22Rv1 (cell line): ENCODE data around the gene MNAT1.
A peak's percentile ranks its signal among the peaks of the same experiment; 100 is the strongest.

ENCODE experiments used
- ZFX ChIP-seq: fragments of 450-650 bp; IDR thresholded peaks from 2 replicates; pipeline ENCODE4 v1.6.1; 2017; ENCODE audit warnings: antibody characterized with exemption, borderline replicate concordance
- TF ChIP-seq, protein P1 (sequence below): fragments of 450-650 bp; IDR thresholded peaks from 2 replicates; pipeline ENCODE4 v1.5.1; 2017; ENCODE audit warnings: mild to moderate bottlenecking

DNA sequence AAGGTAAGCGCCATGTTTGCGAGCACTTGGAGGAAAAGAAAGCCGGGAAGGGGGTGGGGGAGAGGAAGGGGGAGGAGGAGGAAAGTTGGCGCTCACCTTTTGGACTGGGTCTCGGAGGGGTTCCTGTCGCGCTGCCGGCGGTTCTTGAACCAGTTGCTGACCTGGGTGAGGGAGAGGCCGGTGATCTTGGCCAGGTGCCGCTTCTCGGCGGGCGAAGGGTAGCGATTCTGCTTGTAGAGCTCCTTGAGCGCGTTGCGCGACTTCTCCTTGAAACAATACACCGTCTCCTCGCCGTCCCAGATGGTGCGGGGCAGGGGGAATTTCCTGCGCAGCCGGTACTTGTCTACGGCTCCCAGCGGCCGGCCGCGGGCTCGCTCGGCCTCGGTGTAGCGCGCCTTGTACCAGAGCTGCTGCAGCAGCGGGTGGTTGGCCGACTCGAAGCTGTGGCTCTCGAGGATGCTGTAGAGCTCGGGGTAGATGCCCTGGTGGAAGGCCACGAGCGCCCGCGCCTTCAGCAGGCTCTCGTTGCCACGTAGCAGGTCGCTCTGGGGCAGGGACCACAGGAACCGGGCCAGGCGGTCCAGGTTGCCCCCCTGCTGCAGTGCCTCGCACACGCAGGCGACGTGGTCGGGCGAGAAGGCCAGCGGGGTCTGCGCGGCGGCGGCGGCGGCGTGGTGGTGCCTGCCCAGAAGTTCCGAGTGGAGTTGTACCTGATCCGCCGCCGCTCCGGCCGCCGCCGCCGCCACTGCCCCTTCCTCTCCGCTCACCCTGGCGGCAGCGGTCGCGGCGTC is 11.2 kb upstream of the MNAT1 start:
- TF ChIP-seq, protein P1, sequence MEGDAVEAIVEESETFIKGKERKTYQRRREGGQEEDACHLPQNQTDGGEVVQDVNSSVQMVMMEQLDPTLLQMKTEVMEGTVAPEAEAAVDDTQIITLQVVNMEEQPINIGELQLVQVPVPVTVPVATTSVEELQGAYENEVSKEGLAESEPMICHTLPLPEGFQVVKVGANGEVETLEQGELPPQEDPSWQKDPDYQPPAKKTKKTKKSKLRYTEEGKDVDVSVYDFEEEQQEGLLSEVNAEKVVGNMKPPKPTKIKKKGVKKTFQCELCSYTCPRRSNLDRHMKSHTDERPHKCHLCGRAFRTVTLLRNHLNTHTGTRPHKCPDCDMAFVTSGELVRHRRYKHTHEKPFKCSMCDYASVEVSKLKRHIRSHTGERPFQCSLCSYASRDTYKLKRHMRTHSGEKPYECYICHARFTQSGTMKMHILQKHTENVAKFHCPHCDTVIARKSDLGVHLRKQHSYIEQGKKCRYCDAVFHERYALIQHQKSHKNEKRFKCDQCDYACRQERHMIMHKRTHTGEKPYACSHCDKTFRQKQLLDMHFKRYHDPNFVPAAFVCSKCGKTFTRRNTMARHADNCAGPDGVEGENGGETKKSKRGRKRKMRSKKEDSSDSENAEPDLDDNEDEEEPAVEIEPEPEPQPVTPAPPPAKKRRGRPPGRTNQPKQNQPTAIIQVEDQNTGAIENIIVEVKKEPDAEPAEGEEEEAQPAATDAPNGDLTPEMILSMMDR, result 0 out of 2 replicates have a peak, but pooled peaks have one; percentile 8
- TF ChIP-seq ZFX, result no peak
